Stomach (tissue), 4 donors: Measurements from ENCODE around the gene CEP152.

Experiments
- EP300 ChIP-seq: sonication (generic); formaldehyde crosslinking; IDR thresholded peaks from one replicate; pipeline ENCODE4 v1.6.1; 2017; ENCODE audit warnings: antibody characterized with exemption
- POLR2A ChIP-seq, 4 donors: fragments of 450-650 bp; IDR thresholded peaks; one replicate each; pipeline ENCODE4 v1.6.1; 2016; ENCODE audit warnings: antibody characterized with exemption in 4 of 4, control low read depth in 2 of 4, mild to moderate bottlenecking in 1 of 4, moderate library complexity in 1 of 4
- POLR2AphosphoS5 ChIP-seq, 3 donors: sonication (generic); formaldehyde crosslinking; IDR thresholded peaks; one replicate each; pipeline ENCODE4 v1.6.1; 2016; ENCODE audit warnings: antibody characterized with exemption in 3 of 3
- TF ChIP-seq, protein P1 (sequence below), 7 experiments: fragments of 450-650 bp in 4 of 7; fragments of 200-600 bp in 3 of 7; sonication (generic) in 3 of 7; IDR thresholded peaks; one replicate each; pipeline ENCODE4 v1.5.1; 2016 to 2019; ENCODE audit warnings: antibody characterized with exemption in 7 of 7, control low read depth in 2 of 7, mild to moderate bottlenecking in 1 of 7

DNA sequence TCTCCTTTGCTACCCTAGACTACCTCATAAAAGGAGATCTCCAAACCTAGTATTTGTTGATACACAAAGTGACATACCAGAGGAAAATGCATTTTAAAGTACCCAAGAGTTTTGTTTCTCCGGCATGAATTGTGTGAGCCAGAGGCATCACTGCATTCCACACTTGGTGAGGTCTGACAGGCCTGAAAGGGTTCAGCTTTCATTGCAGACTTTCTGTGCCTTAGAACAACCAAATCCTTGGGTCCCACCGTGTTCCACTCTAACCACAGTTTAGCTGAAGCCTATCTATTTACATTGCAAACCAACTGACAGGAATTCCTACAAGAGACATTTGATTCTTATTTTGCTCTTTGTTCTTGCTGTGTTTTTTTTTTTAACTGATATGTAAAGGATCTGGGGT, 46.1 kb upstream of the CEP152 start:
- TF ChIP-seq, protein P1, sequence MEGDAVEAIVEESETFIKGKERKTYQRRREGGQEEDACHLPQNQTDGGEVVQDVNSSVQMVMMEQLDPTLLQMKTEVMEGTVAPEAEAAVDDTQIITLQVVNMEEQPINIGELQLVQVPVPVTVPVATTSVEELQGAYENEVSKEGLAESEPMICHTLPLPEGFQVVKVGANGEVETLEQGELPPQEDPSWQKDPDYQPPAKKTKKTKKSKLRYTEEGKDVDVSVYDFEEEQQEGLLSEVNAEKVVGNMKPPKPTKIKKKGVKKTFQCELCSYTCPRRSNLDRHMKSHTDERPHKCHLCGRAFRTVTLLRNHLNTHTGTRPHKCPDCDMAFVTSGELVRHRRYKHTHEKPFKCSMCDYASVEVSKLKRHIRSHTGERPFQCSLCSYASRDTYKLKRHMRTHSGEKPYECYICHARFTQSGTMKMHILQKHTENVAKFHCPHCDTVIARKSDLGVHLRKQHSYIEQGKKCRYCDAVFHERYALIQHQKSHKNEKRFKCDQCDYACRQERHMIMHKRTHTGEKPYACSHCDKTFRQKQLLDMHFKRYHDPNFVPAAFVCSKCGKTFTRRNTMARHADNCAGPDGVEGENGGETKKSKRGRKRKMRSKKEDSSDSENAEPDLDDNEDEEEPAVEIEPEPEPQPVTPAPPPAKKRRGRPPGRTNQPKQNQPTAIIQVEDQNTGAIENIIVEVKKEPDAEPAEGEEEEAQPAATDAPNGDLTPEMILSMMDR (IDR thresholded peaks at IDR 0.05): no peak
- no peak for TF ChIP-seq POLR2AphosphoS5 (IDR thresholded peaks at IDR 0.05)
- TF ChIP-seq EP300: no peak
- TF ChIP-seq POLR2A (IDR thresholded peaks at IDR 0.05): no peak
